ENCODE results near the gene TEX14. TPM values are rescaled to one million over a fixed set of nuclear protein-coding genes. Genes with fewer than 3 reads are reported as not detected.

TEX14 gene
- total RNA-seq, 1 donor from 2014 or later: not detected

DNA sequence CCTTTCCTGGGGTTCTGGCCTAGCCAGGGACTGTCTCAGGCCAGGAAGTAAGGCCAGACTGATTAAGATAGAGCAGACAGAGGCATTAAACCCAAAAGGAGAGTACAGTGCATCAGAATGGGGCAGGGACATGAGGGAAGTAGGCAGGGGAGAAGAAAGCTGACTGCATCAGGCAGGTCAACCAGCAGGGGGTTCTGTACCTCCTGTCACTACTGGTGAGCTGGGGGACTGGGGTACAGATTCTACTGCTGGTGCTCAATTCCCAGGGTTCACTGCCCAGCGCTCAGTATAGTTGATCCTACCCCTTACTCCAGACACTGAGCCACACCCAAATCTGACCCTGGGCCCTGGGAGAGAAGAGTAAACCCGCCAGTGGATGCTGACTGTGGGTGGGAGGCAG, 164.5 kb downstream of the TEX14 start:
- Histone ChIP-seq H3K9me3 (no peaks in the 10 kb centered on the region), H3K36me3 (no peaks in the 10 kb centered on the region), H3K4me1 (peaks cover 17 to 30% of the 10 kb centered on the region in 2 donors), H3K27ac (peak overlapping the region; percentile 87 to 88), H3K27me3 (no peaks in the 10 kb centered on the region), H3K4me3 (no peak overlapping the region)
- TF ChIP-seq, protein P1, sequence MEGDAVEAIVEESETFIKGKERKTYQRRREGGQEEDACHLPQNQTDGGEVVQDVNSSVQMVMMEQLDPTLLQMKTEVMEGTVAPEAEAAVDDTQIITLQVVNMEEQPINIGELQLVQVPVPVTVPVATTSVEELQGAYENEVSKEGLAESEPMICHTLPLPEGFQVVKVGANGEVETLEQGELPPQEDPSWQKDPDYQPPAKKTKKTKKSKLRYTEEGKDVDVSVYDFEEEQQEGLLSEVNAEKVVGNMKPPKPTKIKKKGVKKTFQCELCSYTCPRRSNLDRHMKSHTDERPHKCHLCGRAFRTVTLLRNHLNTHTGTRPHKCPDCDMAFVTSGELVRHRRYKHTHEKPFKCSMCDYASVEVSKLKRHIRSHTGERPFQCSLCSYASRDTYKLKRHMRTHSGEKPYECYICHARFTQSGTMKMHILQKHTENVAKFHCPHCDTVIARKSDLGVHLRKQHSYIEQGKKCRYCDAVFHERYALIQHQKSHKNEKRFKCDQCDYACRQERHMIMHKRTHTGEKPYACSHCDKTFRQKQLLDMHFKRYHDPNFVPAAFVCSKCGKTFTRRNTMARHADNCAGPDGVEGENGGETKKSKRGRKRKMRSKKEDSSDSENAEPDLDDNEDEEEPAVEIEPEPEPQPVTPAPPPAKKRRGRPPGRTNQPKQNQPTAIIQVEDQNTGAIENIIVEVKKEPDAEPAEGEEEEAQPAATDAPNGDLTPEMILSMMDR (IDR thresholded peaks at IDR 0.05): peak in 1 of 3 experiments; percentile 10
- intact Hi-C loops (cut with DNase I): loop anchor here (10.0 kb wide), 1 partner anchor 687 kb away; the partner anchor contains the start of gene SMG8
- no peak for DNase-seq (ENCODE audit: low spot score in 2 of 2)

GRCh38 chr17:58525239-58525638, 166.6 kb downstream of the TEX14 start:
- H3K27ac ChIP-seq: peak overlapping the region; percentile 87 to 88
- TF ChIP-seq, protein P1 (IDR thresholded peaks at IDR 0.05): no peak
- peak in 1 of 2 donors; percentile 88 for DNase-seq (ENCODE audit: low spot score in 2 of 2)
- no peaks in the 10 kb centered on the region for H3K27me3 ChIP-seq
- no peak overlapping the region for H3K4me3 ChIP-seq
- intact Hi-C loops (cut with DNase I): loop anchor here (10.0 kb wide), 1 partner anchor 690 kb away; the partner anchor contains the start of gene SMG8
- H3K36me3 ChIP-seq: peaks cover 0 to 7% of the 10 kb centered on the region in 2 donors
- H3K4me1 ChIP-seq: peaks cover 13 to 25% of the 10 kb centered on the region in 2 donors
- no peaks in the 10 kb centered on the region for H3K9me3 ChIP-seq

DNA sequence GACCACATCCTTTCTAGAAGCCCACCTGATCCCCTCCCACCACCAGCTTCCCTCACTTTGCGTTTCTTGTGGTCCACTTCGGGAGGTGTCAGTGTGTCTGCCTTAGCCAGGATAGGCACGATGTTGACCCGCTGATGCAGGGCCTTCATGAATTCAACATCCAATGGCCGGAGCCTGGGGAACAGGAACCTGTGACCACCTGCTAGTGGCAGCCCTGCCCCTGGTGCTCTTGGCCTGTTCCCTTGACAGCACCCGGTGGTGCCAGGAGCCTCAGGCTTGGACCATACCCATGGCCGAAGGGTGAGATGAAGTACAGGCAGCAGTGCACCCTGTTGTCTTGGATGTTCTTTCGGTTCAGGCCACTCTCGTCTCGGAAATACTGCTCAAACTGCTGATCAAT, 170.2 kb downstream of the TEX14 start:
- Histone ChIP-seq H3K36me3 (peaks cover 0 to 7% of the 10 kb centered on the region in 2 donors), H3K4me3 (no peak overlapping the region), H3K27ac (no peak overlapping the region), H3K4me1 (peaks cover 13 to 23% of the 10 kb centered on the region in 2 donors), H3K27me3 (no peaks in the 10 kb centered on the region), H3K9me3 (no peaks in the 10 kb centered on the region)
- no peak for DNase-seq (ENCODE audit: low spot score in 2 of 2)
- intact Hi-C loops (cut with DNase I): loop anchor here (10.0 kb wide), 1 partner anchor 693 kb away; the partner anchor contains the start of gene SMG8
- TF ChIP-seq, protein P1 (IDR thresholded peaks at IDR 0.05): no peak

DNA sequence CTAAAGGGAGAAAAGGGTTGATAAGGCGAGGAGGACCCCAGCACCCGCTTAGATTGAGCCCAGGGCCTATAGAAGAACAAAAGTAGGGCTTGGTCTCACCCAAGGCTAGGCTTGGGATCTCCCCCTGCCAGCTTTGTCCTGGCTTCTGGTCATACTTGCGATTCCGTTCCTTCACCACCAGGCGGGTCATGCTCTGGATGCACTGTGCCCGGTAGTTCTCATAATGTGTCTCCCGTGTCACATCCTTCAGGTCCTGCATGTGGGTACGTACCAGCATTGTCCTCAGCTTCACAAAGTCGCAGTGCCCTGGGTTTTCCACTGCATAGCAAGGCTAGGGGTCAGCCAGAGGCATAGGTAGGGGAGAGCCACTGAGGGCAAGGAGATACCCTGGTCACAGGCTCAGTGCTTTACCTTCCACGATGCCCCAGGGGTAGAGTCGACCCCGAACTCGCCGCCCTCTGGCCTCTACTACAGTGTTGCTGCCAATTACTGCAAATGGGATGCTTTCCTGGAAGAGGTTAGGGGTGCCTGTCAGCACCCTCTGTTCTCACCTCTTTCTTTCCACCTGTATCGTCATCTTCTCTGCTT, 170.9 kb downstream of the TEX14 start:
- Histone ChIP-seq H3K4me3 (no peak overlapping the region), H3K27me3 (no peaks in the 10 kb centered on the region), H3K4me1 (peaks cover 10 to 18% of the 10 kb centered on the region in 2 donors), H3K9me3 (no peaks in the 10 kb centered on the region), H3K36me3 (peaks cover 0 to 7% of the 10 kb centered on the region in 2 donors), H3K27ac (no peak overlapping the region)
- DNase-seq (ENCODE audit: low spot score in 2 of 2): no peak
- intact Hi-C loops (cut with DNase I): loop anchor here (10.0 kb wide), 1 partner anchor 694 kb away; the partner anchor contains the start of gene SMG8
- TF ChIP-seq, protein P1 (IDR thresholded peaks at IDR 0.05): peak in 1 of 3 experiments; percentile 7

DNA sequence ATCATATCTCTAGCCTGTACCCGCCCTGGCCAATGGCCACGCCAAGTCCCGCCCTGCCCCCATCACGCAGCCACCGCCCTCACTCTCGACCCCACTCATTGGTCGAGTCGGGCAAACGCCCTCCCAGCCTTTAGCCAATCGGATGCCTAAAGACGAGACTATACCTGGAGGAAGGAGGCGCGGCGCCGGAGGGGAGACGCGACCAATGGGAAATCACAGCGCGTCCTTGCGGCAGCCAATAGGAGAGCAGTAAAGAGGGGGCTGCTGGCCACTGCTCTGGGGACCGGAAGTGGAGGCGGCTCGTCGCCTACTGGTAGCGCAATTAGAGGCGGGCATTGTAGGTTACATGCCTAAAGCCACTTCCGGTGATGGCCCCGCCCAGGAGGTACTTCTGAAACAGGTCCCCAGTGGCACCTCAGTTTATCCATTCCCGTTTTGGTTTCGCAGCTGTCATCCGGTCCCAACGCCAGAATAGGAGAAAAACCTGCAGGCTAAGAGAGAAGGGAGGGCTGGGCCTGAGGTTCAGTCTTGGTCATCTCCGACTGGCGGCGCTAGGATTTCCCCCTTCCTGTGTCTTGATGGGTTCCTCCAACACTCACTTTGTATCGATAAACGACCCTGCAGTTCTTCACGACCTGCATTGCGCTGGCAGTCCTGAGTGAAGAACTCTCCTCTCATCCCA, 173.8 kb downstream of the TEX14 start:
- Histone ChIP-seq H3K27ac (peak overlapping the region; percentile 93 to 98), H3K27me3 (no peaks in the 10 kb centered on the region), H3K36me3 (peaks cover 0 to 7% of the 10 kb centered on the region in 2 donors), H3K4me1 (peaks cover 7 to 17% of the 10 kb centered on the region in 2 donors), H3K4me3 (peak overlapping the region; percentile 74 to 86), H3K9me3 (no peaks in the 10 kb centered on the region)
- peak; percentile 100 for DNase-seq (ENCODE audit: low spot score in 2 of 2)
- intact Hi-C loops (cut with DNase I): loop anchor here (1.0 to 5.0 kb wide), 13 partner anchors 69 to 1874 kb away; partner anchors contain the start of genes C17orf67, DGKE, DYNLL2 and MKS1
- TF ChIP-seq, protein P1 (IDR thresholded peaks at IDR 0.05): no peak

Measured in ascending aorta (tissue), 2 donors.